NCI-H1105 treated with DMSO at 0.1 percent for 48 hours (cell line): ENCODE data around the gene KATNB1.

Experiments
- DNase-seq: peaks from one replicate; lab custom pipeline; 2025; lab: John Stamatoyannopoulos, UW

KATNB1 gene

DNA sequence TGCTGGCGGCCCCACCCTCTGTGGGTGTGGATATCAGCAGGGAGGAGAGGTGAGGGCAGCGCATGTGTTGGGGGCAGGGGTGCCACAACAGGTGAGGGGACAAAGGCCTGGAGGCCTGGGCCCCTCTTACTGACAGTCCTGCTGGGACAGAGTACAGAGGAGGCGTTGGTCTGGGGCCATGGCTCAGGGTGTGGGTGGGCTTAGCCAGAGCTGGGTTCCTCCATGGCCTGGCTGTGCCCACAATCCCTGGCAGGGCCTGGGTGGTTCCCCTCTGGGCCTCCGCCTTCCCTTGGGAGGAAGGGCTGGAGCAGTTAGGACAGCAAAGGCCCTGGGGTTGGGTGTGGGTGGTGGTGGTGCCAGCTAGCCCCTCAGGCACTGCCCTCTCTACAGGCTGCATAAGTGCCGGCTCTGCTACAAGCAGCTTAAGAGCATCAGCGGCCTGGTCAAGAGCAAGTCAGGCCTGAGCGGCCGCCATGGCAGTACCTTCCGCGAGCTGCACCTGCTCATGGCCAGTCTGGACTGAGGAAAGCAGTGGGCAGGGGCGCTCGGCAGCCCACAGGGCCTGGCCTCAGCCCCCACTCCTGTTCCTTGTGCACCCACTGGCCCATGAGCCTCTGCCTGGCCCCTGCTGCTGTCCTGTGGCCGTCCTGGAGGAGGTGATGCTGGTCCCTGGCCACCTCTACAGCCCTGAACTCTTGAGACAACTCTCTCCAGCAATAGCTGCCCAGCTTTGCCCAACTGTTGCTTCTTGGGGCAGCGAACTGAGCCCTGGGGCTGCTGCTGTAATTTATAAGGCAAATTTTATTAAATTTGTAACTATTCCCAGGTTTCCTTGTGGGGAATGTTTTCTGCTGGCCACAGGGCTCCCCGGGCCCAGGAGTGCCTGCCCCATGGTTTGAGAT is 21.1 kb downstream of the KATNB1 start:
- DNase-seq = no peak

DNA sequence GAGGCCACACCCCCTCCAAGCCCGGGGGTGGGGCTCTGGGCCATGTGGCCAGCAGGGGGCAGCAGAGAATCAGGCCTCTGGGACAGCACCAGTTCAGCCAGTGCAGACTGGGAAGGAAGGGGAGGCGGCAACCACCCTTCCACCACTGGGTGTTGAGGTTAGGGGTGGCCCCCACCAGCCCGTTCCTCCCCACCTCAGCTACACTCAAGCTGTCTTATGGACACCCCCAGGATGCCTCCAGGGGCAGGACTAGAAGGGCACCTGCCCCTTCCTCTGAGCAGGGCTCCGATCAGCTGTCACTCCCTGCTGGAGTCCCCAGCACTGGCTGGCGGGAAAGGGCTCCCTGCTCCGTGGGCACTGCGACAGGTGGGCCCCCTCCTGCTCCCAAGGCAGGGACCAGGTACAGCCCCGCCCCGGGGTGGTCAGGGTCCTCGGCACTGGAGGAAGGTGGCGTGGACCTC is 21.8 kb downstream of the KATNB1 start:
- DNase-seq = peak; percentile 2

DNA sequence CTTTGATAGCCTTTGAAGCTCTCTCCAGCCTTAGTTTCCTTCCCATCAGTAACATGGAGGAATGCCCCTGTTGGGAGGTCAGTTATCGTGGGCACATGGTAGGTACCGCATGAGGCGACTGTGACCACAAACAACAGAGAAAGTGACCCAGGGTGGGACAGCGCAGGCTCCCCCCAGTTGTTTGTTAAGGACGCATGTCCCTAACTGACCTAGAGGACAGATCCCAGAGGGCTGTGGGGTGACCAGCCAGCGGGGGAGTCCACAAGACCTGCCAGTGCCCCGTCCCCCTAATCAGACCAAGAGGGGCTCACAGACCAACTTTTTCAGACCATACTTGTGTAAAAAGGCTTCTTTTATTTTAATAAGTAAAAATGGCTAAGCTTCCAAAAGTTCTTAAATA is 22.3 kb downstream of the KATNB1 start:
- no peak for DNase-seq

GRCh38 chr16:57758331-57759117 is 23.0 kb downstream of the KATNB1 start:
- DNase-seq = no peak

GRCh38 chr16:57759131-57759530 is 23.6 kb downstream of the KATNB1 start:
- DNase-seq = no peak

- DNase-seq = no peak
These were observed 24.2 kb downstream of the KATNB1 start for GRCh38 chr16:57759541-57760356.

DNA sequence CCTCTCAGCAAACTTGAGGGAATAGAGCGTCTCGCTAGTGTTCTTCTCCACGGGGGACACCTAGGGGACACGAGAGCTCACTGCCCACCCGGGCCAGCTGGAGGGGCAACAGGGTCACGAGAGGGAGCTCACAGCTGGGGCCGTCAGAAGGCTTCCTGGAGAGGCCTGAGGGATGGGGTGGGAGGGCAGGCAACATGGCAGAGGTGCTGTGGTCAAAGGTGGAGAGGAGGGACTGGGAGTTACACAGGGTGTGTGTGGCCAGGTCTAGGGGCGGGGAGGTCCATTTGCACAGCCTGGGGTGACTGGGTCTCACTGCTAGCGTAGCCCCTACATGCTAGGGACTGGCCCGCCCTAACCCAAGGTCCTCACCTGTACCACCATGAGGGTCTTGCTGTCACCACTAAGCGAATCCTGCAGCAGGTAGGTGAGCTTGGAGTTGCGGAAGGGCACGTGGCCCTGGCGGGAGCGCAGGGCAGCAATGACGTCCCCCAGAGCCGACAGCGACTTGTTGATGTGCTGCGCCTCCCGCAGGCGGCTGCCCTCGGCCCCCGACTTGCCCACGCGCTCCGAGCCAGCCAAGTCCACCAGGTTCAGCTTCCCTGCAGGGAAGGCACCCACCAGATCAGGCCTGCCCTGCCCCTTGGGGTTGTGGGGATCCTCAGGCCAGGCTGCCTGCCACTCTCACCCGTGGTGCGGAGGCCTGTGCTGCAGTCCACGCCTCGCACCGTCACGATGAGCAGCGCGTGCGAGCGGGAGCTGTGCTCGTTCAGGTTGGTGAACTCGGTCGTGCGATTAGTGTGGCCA is 25.0 kb downstream of the KATNB1 start:
- DNase-seq = no peak

- DNase-seq = no peak
These were observed 25.7 kb downstream of the KATNB1 start for GRCh38 chr16:57761301-57761700.

DNA sequence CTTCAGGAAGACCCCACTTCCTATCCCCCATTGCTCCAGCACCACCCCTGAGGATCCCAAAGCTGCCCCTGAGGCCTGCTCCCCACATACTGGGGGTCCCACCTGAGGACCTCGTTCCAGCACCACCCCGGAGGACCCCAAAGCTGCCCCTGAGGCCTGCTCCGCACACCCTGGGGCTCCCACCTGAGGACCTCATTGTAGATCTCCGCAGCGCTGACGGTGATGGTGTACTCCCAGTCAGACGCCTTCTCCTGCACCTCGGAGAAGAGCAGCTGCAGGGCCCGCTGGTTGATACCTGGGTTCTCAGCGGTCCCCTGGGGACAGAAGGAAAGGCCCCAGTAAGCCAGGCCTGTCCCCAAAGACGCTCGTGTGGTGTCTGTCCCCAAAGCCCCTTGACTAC is 26.4 kb downstream of the KATNB1 start:
- no peak for DNase-seq

DNA sequence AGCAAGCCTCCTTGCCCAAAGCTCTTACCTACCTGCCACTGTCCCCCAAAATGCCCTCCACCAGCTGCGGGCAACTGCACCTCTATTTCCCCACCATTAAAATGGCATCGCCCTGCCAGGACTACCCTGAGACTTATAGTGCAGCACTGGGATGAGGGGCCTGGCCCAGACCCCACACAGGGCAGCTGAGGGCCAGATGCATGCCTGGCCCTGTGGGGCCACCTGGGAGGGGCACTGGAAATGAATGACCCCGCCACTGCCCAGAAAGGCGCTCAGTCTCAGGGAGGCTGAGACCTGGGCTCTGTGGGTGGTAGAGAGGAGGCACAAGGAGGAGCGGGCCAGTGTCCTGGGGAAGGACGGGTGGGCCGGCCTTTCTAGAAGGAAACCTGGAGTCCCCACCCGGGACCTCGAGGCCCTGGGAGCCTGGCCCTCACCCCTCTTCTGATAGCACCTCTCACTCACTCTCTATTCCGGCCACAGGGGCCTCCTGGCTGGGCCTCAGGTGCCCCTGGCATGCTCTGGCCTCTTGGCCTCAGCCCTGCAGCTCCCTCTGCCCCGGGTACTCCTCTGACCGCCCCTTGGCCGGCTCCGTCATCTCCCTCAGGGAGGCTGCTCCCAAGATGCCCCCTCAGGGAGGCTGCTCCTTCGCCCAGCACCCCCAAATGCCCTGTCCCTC is 26.9 kb downstream of the KATNB1 start:
- DNase-seq = no peak

- DNase-seq = no peak
These were observed 27.9 kb downstream of the KATNB1 start for GRCh38 chr16:57763285-57764005.

- no peak for DNase-seq
These were observed 28.4 kb downstream of the KATNB1 start for GRCh38 chr16:57764006-57764340.

DNA sequence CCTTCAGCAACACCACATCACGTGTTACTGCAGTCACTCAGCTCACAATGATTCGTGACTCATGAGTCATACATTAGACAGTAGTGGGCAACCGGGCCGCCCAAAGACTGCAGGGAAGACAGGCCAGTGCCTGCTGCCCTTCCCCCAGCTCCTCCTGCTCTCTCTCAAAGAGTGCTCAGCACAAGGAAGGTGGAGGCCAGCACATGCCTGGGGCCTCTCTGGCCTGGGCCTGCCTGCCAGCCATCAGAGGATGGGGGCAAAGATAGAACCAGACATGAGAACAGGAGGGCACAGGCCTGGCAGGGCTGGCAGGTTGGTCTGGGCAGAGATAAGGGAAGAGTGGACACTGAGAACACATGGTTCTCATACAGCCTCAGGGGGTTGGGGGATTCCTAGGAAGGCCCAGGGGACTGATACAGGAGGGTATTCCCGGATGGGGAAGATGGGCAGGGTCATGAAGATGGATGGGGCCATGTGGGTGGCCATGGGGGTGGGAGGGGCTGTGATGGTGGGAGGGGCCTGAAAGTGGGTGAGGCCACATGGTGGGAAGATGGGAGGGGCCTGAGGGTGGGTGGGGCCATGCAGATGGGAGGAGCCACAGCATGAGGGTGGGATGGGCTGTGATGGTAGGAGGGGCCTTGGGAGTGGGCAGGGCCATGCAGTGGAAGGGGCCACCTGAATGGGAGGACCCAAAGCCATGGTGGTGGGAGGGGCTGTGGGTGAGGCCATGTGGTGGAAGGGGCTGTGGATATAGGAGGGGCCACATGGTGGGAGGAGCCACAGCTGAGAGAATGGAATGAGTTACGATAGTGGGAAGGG is 29.0 kb downstream of the KATNB1 start:
- no peak for DNase-seq

GRCh38 chr16:57765160-57765728 is 29.7 kb downstream of the KATNB1 start:
- DNase-seq = no peak

DNA sequence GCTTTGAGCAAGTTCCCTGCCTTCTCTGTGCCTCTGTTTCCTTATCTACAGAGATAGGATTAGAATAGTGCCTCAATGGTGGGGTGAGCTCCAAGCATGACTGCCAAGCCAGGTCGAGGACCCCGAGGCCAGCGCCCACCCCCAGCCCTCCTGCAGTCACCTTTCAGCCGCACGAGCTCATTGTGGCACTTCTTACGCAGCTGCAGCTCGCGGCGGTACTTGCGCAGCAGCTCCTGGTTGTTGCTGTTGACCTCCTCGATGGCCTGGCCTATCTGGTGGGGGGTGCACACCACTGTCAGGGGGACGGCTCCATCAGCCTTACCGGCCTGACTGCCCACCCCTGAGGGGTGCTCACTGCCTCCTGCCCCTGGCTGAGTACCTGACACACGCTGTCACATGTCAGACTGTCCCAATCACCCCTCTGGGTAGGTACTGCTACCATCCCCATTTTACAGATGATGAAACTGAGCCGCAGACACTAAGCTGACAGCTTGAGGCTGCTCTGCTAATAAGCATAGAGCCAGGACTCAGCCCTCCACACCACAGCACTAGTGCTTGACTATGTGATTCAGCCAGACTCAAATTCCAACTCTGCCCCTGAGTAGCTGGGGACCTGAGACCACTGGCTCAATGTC is 31.3 kb downstream of the KATNB1 start:
- no peak for DNase-seq

DNA sequence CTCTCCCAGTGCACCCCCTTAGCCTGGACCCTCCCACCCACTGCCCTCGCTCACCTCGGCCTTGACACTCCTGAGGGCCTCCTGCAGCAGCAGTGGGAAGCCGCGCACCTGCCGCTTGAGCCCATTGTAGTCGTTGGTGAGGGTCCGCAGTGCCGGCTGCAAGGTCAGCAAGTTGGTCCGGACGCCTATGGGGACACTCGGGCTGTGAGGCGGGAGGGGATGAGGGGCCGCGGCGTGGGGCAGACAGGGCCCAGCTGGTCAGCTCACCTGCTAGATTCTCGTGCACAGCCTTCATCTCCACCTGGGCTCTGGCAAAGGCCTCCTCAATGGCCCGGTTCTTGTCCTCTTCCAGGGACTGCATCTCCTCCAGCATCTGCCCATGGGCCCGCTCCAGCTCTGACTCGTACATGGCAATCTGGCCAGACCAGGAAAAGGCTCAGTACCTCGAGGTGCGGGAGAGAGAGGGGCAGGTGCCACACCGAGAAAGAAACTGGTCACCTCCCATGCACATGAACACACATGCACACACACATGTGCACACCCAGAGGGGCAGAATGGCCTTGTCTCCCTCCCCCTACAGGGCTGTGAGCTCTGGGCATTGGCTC is 34.1 kb downstream of the KATNB1 start:
- no peak for DNase-seq

DNA sequence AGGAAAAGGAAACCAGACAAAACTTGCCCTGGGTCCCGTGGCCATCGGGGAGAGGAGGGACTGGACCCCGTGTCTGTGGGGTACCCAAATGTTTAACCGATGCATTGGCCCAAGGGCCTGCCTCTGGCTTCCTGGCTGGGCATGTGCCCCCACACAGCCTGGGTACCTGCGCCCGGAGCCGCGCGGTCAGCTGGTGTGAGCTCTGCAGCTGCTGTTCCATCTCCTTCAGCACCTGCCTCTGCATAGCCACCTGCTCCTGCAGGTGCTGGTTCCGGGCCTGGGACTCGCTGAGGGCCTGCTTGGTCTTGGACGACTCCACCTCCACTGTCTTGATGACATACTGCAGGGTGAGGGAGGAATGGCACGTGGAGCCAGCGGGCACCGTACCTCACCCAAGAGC is 34.8 kb downstream of the KATNB1 start:
- no peak for DNase-seq

GRCh38 chr16:57771141-57771785 is 35.7 kb downstream of the KATNB1 start:
- DNase-seq = no peak
